B cell (primary cell): ENCODE results near the gene PRICKLE3.

Experiments
- EZH2 ChIP-seq: IDR thresholded peaks from 2 replicates; pipeline ENCODE4 v1.6.1; 2012; ENCODE audit warnings: borderline replicate concordance, low read depth, mild to moderate bottlenecking, moderate library complexity, low read length; ENCODE audit not compliant: insufficient read depth, poor library complexity, severe bottlenecking
- TF ChIP-seq, protein P1 (sequence below): fragments of 200-600 bp; IDR thresholded peaks from one replicate; pipeline ENCODE4 v1.8.0; 2022; ENCODE audit warnings: antibody characterized with exemption, mild to moderate bottlenecking

GRCh38 chrX:49188468-49189076 lies 2.4 kb upstream of the PRICKLE3 start:
- TF ChIP-seq, protein P1, sequence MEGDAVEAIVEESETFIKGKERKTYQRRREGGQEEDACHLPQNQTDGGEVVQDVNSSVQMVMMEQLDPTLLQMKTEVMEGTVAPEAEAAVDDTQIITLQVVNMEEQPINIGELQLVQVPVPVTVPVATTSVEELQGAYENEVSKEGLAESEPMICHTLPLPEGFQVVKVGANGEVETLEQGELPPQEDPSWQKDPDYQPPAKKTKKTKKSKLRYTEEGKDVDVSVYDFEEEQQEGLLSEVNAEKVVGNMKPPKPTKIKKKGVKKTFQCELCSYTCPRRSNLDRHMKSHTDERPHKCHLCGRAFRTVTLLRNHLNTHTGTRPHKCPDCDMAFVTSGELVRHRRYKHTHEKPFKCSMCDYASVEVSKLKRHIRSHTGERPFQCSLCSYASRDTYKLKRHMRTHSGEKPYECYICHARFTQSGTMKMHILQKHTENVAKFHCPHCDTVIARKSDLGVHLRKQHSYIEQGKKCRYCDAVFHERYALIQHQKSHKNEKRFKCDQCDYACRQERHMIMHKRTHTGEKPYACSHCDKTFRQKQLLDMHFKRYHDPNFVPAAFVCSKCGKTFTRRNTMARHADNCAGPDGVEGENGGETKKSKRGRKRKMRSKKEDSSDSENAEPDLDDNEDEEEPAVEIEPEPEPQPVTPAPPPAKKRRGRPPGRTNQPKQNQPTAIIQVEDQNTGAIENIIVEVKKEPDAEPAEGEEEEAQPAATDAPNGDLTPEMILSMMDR = no peak
- TF ChIP-seq EZH2 = no peak
